K562 (cell line): ENCODE measurements around the gene TECTA. TPM values are rescaled to one million over a fixed set of nuclear protein-coding genes. Genes with fewer than 3 reads are reported as not detected.

Experiments used
- ATAC-seq: fragments of 200-7000 bp; cut with Tn5 transposase; 3 replicates; pipeline ENCODE4 v1.9.1; 2020; ENCODE audit warnings: moderate library complexity
- BruUV-seq: library from RNA; stranded (reverse); fragments of 400-500 nt; replicated peaks from 2 replicates; lab custom pipeline; 2021; lab: Mats Ljungman, UMichigan
- CTCF ChIA-PET: fragments of 300-600 bp; formaldehyde crosslinking; extraction: SDS; loops from one replicate; lab custom pipeline; 2021; ENCODE audit warnings: low intra/inter-chr PET ratio; lab: Yijun Ruan, JAX
- POLR2A ChIA-PET: fragments of 300-600, 350-650 bp; sonication (Branson Sonifier 250); formaldehyde crosslinking; extraction: SDS; loops from one replicate; lab custom pipeline; 2021; ENCODE audit warnings: antibody characterized with exemption, inconsistent platforms; lab: Yijun Ruan, JAX
- DNase-seq, 4 experiments: peaks; one replicate each; pipeline versions ENCODE4 v3.0.0 to v3.0.0-alpha.2; 2011 to 2018; ENCODE audit warnings: low spot score in 3 of 4, mixed read lengths in 3 of 4; ENCODE audit errors: extremely low read depth in 1 of 4
- FAIRE-seq: peaks from 2 replicates; lab custom pipeline; 2011; peaks lifted over from hg19 to GRCh38; lab: Jason Lieb, UNC
- H2AFZ ChIP-seq: 2 replicates; pipeline ENCODE4 v1.6.0; 2011; ENCODE audit warnings: low read depth, low read length, control low read depth, inconsistent platforms
- H3K27ac ChIP-seq: fragments of 200-600 bp; 3 replicates; pipeline ENCODE4 v1.8.0; 2011; ENCODE audit warnings: low read depth, mild to moderate bottlenecking, control low read depth, inconsistent platforms, low read length, moderate library complexity, mixed read lengths; ENCODE audit errors: extremely low read depth
- H3K27me3 ChIP-seq, 2 experiments: fragments of 300-600 bp in 1 of 2; 2 replicates in 1 of 2; 3 replicates in 1 of 2; pipeline versions ENCODE4 v1.6.0 to v1.8.0; 2011; ENCODE audit warnings: inconsistent platforms in 2 of 2, low read length in 2 of 2, mild to moderate bottlenecking in 1 of 2, mixed read lengths in 1 of 2, moderate library complexity in 1 of 2; ENCODE audit not compliant: control insufficient read depth in 2 of 2, insufficient read depth in 2 of 2
- H3K36me3 ChIP-seq: fragments of 300-600 bp; 3 replicates; pipeline ENCODE4 v1.8.0; 2011; ENCODE audit warnings: mild to moderate bottlenecking, low read length, inconsistent platforms; ENCODE audit not compliant: control insufficient read depth, insufficient read depth
- H3K4me1 ChIP-seq, 2 experiments: fragments of 200-600 bp in 1 of 2; replicated peaks in 1 of 2; 2 replicates in 1 of 2; 3 replicates in 1 of 2; pipeline versions ENCODE4 v1.5.1 to v1.8.0; 2011; ENCODE audit warnings: inconsistent platforms in 2 of 2, low read length in 2 of 2, mild to moderate bottlenecking in 1 of 2, mixed read lengths in 1 of 2, moderate library complexity in 1 of 2; ENCODE audit not compliant: control insufficient read depth in 2 of 2, insufficient read depth in 2 of 2
- H3K4me2 ChIP-seq: 2 replicates; pipeline ENCODE4 v1.6.1; 2011; ENCODE audit warnings: low read length, control low read depth, inconsistent platforms, mixed read lengths; ENCODE audit not compliant: insufficient read depth
- H3K4me3 ChIP-seq: fragments of 200-600 bp; sonication (generic), shearing (Covaris generic); 2 replicates; pipeline ENCODE4 v1.5.1; 2016; ENCODE audit warnings: control low read depth, inconsistent platforms
- H3K79me2 ChIP-seq: fragments of 200-600 bp; 3 replicates; pipeline ENCODE4 v1.8.0; 2011; ENCODE audit warnings: low read length, inconsistent platforms; ENCODE audit not compliant: control insufficient read depth, insufficient read depth
- H3K9ac ChIP-seq, 2 experiments: 2 replicates each; pipeline versions ENCODE4 v1.6.0 to v1.6.1; 2011; ENCODE audit warnings: low read depth in 2 of 2, low read length in 2 of 2, control low read depth in 1 of 2, inconsistent platforms in 1 of 2, mild to moderate bottlenecking in 1 of 2, mixed read lengths in 1 of 2; ENCODE audit not compliant: insufficient read depth in 1 of 2
- H3K9me1 ChIP-seq: one replicate; pipeline ENCODE4 v1.6.0; 2011; ENCODE audit warnings: inconsistent platforms, mild to moderate bottlenecking, low read length, moderate library complexity; ENCODE audit not compliant: control insufficient read depth, insufficient read depth
- H3K9me3 ChIP-seq: replicated peaks from 2 replicates; pipeline ENCODE4 v1.5.1; 2011; ENCODE audit warnings: low read depth, low read length, inconsistent platforms; ENCODE audit not compliant: control insufficient read depth, insufficient read depth
- H4K20me1 ChIP-seq: replicated peaks from 2 replicates; pipeline ENCODE4 v1.6.1; 2011; ENCODE audit warnings: low read length, inconsistent platforms, mixed read lengths; ENCODE audit not compliant: control insufficient read depth, insufficient read depth
- CAMTA2 ChIP-seq: fragments of 250-450 bp; sonication (Bioruptor Pico); conservative IDR thresholded peaks from 2 replicates; pipeline ENCODE4 v1.5.1; 2022
- EHMT2 ChIP-seq: fragments of 450-650 bp; IDR thresholded peaks from 2 replicates; pipeline ENCODE4 v1.6.1; 2018; ENCODE audit warnings: antibody characterized with exemption
- RBFOX2 ChIP-seq: fragments of 200-400 bp; formaldehyde crosslinking; IDR thresholded peaks from 2 replicates; pipeline ENCODE4 v1.6.1; 2017; ENCODE audit warnings: low read depth, mild to moderate bottlenecking, low read length, moderate library complexity
- SMARCA4 ChIP-seq: fragments of 450-650 bp; IDR thresholded peaks from 2 replicates; pipeline ENCODE4 v1.6.1; 2016
- VEZF1 ChIP-seq: fragments of 200-800 bp; sonication (Bioruptor generic); IDR thresholded peaks from 2 replicates; pipeline ENCODE4 v1.6.1; 2017; ENCODE audit warnings: missing genetic modification characterization, missing compliant biosample characterization
- YY1 ChIP-seq, 3 experiments: IDR thresholded peaks; 2 replicates each; pipeline ENCODE4 v1.6.1; 2011; ENCODE audit warnings: low read length in 2 of 3, mild to moderate bottlenecking in 2 of 3, moderate library complexity in 2 of 3, borderline replicate concordance in 1 of 3, control low read depth in 1 of 3, low read depth in 1 of 3; ENCODE audit not compliant: insufficient read depth in 3 of 3, insufficient replicate concordance in 2 of 3, control insufficient read depth in 1 of 3, insufficient read length in 1 of 3; ENCODE audit errors: extremely low read depth in 1 of 3
- ZBED1 ChIP-seq: IDR thresholded peaks from 2 replicates; pipeline ENCODE4 v1.6.1; 2014
- ZNF175 ChIP-seq: fragments of 200-800 bp; sonication (Bioruptor generic); IDR thresholded peaks from 2 replicates; pipeline ENCODE4 v1.6.1; 2016; ENCODE audit warnings: low read depth, mild to moderate bottlenecking, missing genetic modification characterization, missing compliant biosample characterization
- ZNF184 ChIP-seq: sonication (generic); formaldehyde crosslinking; IDR thresholded peaks from 2 replicates; pipeline ENCODE4 v1.5.0; 2020; ENCODE audit warnings: missing genetic modification reagents
- ZNF511 ChIP-seq: sonication (generic); formaldehyde crosslinking; IDR thresholded peaks from 2 replicates; pipeline ENCODE4 v1.8.0; 2022; ENCODE audit warnings: mild to moderate bottlenecking, missing genetic modification reagents
- WGBS: fragments of 100-300 bp; shearing (Covaris generic); methylation state at CpG from one replicate; pipeline ENCODE4 v1.1.6; 2016; ENCODE audit warnings: low coverage, mixed read lengths; ENCODE audit not compliant: insufficient coverage; ENCODE audit errors: missing lambda C conversion rate; 5-methylcytosine and 5-hydroxymethylcytosine counted together
- in situ Hi-C: fragments of 300-500 bp; cut with MboI; formaldehyde crosslinking; loops from 4 replicates; pipeline ENCODE4 v1.15.0; 2018; ENCODE audit warnings: inconsistent platforms, mixed read lengths
- intact Hi-C: fragments of 100-400 bp; cut with micrococcal nuclease; formaldehyde crosslinking; loops from 2 replicates; pipeline ENCODE4 v1.14.2; 2022
- polyA plus RNA-seq, 8 experiments: library from polyadenylated mRNA; depleted of rRNA in 4 of 8; stranded (reverse) in 5 of 8; unstranded in 3 of 8; fragments of >200 nt; fragmentation: Nextera tagmentation in 2 of 8; fragmentation: Illumina TruSeq in 1 of 8; extraction: Ambion mirVana in 2 of 8; extraction: Trizol in 1 of 8; gene quantifications; 2 replicates each; pipeline versions ENCODE4 v1.2.1 to v1.2.3, GENCODE V29; 2011 to 2014; ENCODE audit warnings: inconsistent platforms in 1 of 8, missing spikeins in 1 of 8
- total RNA-seq, 7 experiments: library from RNA; depleted of rRNA in 6 of 7; stranded (reverse); fragments of >200 nt in 6 of 7; fragmentation: Illumina TruSeq in 2 of 7; extraction: Trizol in 2 of 7; gene quantifications; 2 replicates each; pipeline versions ENCODE4 v1.2.1 to v1.2.3, GENCODE V29; 2011 to 2021; ENCODE audit warnings: low replicate concordance in 1 of 7
- TF ChIP-seq, protein P1 (sequence below), 2 experiments: fragments of 450-650 bp; IDR thresholded peaks; 2 replicates each; pipeline ENCODE4 v1.6.1; 2016
- TF ChIP-seq, protein P2 (sequence below): sonication (generic); formaldehyde crosslinking; IDR thresholded peaks from 2 replicates; pipeline ENCODE4 v1.8.0; 2022; ENCODE audit warnings: mild to moderate bottlenecking, missing genetic modification reagents
- TF ChIP-seq, protein P3 (sequence below): sonication (generic); formaldehyde crosslinking; IDR thresholded peaks from 2 replicates; pipeline ENCODE4 v1.8.0; 2022; ENCODE audit warnings: mild to moderate bottlenecking, missing genetic modification reagents

The TECTA gene
- total and polyA plus RNA-seq, 9 of the 15 experiments (the other 6 are each of a cell fraction or from before 2014, with no cell fraction given), result under 0.01 to 0.04 (median 0.03) TPM; not detected in 5

DNA sequence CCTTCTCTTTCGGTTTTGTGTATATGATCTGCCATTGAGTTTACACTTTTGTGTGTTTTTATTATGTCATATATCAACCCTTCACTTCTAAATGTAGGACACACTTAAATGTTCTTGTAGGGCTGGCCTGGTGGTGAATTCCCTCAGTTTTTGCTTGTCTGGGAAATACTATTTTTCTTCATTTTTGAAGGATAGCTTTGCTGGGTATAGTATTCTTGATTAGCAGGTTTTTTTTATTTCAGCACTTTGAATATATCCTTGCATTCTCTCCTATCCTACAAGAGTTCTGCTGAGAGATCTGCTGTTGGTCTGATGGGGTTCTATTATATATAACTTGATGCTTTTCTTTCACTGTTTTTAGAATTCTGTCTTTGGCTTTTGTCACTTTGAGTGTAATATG is 79.1 kb downstream of the TECTA start:
- Histone ChIP-seq H3K9ac (no peak overlapping the region), H2AFZ (no peak overlapping the region), H3K4me2 (no peak overlapping the region), H3K27ac (no peak overlapping the region), H3K79me2 (no peaks in the 10 kb centered on the region), H4K20me1 (no peaks in the 10 kb centered on the region), H3K27me3 (no peaks in the 10 kb centered on the region), H3K36me3 (no peaks in the 10 kb centered on the region), H3K9me3 (no peaks in the 10 kb centered on the region), H3K4me1 (no peaks in the 10 kb centered on the region), H3K4me3 (no peak overlapping the region), H3K9me1 (no peaks in the 10 kb centered on the region)
- POLR2A ChIA-PET, result no interaction called here
- no peak for FAIRE-seq
- CTCF ChIA-PET, result no interaction called here
- BruUV-seq, result no TSS peak
- in situ Hi-C loops (no loop called here), intact Hi-C loops (no loop called here)
- WGBS, result 0% methylated on average over 1 of the region's 1 CpG
- ATAC-seq, result no peak
- no peak for DNase-seq
- TF ChIP-seq SMARCA4, result no peak
- no peak for TF ChIP-seq ZNF511 (CRISPR knock-in tag)
- TF ChIP-seq RBFOX2, result no peak
- TF ChIP-seq ZNF175 (CRISPR knock-in tag), result no peak
- TF ChIP-seq YY1 (IDR thresholded peaks at IDR 0.05; ENCODE audit: borderline replicate concordance in 1 of 3, control insufficient read depth in 1 of 3, extremely low read depth in 1 of 3, insufficient read depth in 3 of 3, insufficient read length in 1 of 3, insufficient replicate concordance in 2 of 3, low read depth in 1 of 3, low read length in 2 of 3), result no peak
- TF ChIP-seq, protein P1, sequence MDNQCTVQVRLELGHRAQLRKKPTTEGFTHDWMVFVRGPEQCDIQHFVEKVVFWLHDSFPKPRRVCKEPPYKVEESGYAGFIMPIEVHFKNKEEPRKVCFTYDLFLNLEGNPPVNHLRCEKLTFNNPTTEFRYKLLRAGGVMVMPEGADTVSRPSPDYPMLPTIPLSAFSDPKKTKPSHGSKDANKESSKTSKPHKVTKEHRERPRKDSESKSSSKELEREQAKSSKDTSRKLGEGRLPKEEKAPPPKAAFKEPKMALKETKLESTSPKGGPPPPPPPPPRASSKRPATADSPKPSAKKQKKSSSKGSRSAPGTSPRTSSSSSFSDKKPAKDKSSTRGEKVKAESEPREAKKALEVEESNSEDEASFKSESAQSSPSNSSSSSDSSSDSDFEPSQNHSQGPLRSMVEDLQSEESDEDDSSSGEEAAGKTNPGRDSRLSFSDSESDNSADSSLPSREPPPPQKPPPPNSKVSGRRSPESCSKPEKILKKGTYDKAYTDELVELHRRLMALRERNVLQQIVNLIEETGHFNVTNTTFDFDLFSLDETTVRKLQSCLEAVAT (IDR thresholded peaks at IDR 0.05), result no peak
- TF ChIP-seq ZBED1, result no peak
- TF ChIP-seq, protein P2, sequence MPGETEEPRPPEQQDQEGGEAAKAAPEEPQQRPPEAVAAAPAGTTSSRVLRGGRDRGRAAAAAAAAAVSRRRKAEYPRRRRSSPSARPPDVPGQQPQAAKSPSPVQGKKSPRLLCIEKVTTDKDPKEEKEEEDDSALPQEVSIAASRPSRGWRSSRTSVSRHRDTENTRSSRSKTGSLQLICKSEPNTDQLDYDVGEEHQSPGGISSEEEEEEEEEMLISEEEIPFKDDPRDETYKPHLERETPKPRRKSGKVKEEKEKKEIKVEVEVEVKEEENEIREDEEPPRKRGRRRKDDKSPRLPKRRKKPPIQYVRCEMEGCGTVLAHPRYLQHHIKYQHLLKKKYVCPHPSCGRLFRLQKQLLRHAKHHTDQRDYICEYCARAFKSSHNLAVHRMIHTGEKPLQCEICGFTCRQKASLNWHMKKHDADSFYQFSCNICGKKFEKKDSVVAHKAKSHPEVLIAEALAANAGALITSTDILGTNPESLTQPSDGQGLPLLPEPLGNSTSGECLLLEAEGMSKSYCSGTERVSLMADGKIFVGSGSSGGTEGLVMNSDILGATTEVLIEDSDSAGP, result no peak
- TF ChIP-seq ZNF184 (CRISPR knock-in tag), result no peak
- TF ChIP-seq, protein P3, sequence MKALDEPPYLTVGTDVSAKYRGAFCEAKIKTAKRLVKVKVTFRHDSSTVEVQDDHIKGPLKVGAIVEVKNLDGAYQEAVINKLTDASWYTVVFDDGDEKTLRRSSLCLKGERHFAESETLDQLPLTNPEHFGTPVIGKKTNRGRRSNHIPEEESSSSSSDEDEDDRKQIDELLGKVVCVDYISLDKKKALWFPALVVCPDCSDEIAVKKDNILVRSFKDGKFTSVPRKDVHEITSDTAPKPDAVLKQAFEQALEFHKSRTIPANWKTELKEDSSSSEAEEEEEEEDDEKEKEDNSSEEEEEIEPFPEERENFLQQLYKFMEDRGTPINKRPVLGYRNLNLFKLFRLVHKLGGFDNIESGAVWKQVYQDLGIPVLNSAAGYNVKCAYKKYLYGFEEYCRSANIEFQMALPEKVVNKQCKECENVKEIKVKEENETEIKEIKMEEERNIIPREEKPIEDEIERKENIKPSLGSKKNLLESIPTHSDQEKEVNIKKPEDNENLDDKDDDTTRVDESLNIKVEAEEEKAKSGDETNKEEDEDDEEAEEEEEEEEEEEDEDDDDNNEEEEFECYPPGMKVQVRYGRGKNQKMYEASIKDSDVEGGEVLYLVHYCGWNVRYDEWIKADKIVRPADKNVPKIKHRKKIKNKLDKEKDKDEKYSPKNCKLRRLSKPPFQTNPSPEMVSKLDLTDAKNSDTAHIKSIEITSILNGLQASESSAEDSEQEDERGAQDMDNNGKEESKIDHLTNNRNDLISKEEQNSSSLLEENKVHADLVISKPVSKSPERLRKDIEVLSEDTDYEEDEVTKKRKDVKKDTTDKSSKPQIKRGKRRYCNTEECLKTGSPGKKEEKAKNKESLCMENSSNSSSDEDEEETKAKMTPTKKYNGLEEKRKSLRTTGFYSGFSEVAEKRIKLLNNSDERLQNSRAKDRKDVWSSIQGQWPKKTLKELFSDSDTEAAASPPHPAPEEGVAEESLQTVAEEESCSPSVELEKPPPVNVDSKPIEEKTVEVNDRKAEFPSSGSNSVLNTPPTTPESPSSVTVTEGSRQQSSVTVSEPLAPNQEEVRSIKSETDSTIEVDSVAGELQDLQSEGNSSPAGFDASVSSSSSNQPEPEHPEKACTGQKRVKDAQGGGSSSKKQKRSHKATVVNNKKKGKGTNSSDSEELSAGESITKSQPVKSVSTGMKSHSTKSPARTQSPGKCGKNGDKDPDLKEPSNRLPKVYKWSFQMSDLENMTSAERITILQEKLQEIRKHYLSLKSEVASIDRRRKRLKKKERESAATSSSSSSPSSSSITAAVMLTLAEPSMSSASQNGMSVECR (CRISPR knock-in tag), result no peak
- TF ChIP-seq EHMT2, result no peak
- no peak for TF ChIP-seq VEZF1 (CRISPR knock-in tag)
- TF ChIP-seq CAMTA2 (CRISPR knock-in tag), result no peak
